ENCODE measurements around the gene FBXW7.

FBXW7 gene

GRCh38 chr4:152273343-152273742 is 262.5 kb downstream of the FBXW7 start:
- no peak for DNase-seq
